T47D (cell line): ENCODE data around the gene CD53.
"Not testable (repeated sequence)": the region's sequence is repeated elsewhere in the genome, so short reads cannot be mapped to it uniquely, and the experiment has no call there.

Experiments used
- DNase-seq, 2 experiments: peaks; one replicate each; pipeline versions ENCODE4 v3.0.0 to v3.0.0-alpha.2; 2011 to 2012; ENCODE audit warnings: low read depth in 1 of 2, low spot score in 1 of 2
- JUND ChIP-seq: IDR thresholded peaks from 2 replicates; pipeline ENCODE4 v1.6.1; 2012; ENCODE audit warnings: low read depth
- in situ Hi-C: cut with HindIII; loops from 2 replicates; pipeline ENCODE4 v1.10.0; 2016; ENCODE audit warnings: low sequenced_read_pairs, low pct_unique_long_range_greater_than_20kb

Gene CD53

DNA sequence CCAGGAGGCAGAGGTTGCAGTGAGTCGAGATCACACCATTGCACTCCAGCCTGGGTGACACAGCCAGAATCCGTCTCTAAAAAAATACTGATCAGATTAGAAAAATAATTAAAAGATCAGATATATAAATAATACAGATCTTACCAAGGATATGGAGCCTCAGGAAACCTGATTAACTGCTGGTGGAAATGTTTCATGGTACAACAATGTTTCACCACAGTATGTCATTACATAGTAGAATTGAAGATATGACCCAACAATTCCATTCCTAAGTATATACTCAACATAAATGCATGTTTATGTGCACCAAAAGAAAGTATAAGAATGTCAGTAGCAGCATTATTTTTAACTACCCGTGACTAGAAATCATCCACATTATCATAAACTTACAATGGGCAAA, 41.7 kb downstream of the CD53 start:
- no peak for TF ChIP-seq JUND
- in situ Hi-C loops = no loop called here
- DNase-seq = no peak

DNA sequence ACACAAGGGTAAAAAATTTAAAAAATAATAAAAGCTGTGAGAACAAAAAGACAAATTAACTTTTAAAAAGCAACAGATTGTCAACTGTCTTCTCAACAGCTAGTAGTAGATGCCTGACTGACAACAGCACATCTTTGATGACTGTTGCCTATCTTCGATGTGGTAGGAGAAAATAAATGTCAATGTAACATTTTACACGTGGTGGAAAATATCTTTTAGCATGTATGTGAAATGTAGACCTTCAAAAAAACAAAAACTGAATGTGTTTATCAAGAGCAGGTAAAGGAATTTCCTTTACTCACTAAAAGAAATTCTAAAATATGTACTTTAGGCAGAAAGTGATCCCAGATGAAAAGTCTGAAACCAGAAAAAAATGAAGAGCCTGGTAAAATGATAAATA, 42.9 kb downstream of the CD53 start:
- in situ Hi-C loops = no loop called here
- TF ChIP-seq JUND = no peak
- DNase-seq = no peak

- TF ChIP-seq JUND = no peak
- DNase-seq = no peak
- in situ Hi-C loops = no loop called here
Measured at GRCh38 chr1:110916274-110916668, 43.3 kb downstream of the CD53 start.

DNA sequence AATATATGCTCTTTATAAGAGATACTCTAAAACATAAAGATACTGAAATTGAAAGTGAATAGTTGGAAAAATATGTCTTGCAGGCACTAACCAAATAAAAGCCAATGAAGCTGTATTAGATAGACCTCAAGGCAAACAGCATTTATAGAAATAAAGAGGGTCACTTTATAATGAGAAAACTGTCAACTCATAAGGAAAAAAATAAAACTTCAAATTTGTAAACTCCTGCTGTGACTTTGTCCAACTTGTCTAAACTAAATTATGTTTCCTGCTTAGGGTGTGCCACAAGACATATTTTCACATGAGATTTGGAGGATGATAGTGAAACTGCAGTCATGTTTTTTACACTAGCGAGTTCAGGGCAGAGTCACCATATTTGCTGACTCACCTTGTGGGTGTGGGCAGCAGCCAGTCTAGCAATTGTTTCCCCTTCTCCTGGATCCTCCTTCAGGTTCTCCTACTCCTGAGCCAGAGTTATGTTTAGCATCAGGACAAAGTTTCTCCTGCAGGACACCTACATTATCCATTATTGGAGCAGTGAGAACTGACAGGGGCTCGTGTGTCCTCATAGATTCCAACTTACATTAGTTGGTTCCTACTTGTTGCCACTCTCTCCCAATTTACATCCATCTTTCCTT, 43.8 kb downstream of the CD53 start:
- TF ChIP-seq JUND = no peak
- in situ Hi-C loops = no loop called here
- DNase-seq = peak; percentile 5 to 61

- no peak for DNase-seq
- TF ChIP-seq JUND = no peak
- in situ Hi-C loops = no loop called here
Measured at GRCh38 chr1:110918016-110918415, 45.1 kb downstream of the CD53 start.

DNA sequence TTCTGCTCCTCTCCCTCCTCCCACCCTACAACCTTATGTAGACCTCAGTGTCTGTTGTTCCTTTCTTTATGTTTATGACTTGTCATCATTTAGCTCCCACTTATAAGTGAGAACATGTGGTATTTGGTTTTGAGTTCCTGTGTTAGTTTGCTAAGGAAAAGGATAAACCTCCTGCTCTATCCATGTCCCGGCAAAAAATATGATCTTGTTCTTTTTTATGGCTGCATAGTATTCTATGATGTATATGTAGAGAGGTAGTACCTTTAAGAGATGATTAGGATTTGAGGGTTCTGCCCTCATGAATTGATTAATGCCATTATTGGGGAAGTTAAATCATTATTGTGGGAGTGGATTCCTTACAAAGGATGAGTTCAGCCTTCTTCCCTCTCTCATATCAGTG, 49.0 kb downstream of the CD53 start:
- TF ChIP-seq JUND = no peak
- in situ Hi-C loops = no loop called here
- no peak for DNase-seq

GRCh38 chr1:110927484-110928075, 54.6 kb downstream of the CD53 start:
- DNase-seq = peak in 1 of 2 experiments; percentile 2
- in situ Hi-C loops = no loop called here

DNA sequence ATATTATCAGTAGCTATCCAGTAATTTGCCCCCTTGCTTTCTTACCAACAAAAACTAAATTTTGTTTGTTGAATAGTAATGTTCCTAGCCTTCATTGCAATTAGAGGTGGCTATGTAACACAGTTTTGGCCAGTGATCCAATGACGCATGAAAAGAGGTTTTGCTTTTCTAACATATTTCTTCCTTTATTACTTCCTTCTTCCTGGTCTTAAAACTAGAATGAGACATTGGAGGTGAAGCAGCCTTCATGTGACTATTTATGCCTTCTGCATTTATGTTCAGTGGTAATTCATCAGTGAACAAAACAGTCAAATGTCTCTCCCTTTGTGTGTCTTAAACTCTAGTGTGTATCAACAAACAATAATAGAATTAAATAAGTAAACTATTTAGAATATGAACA, 55.2 kb downstream of the CD53 start:
- DNase-seq = no peak

More at GRCh38 chr1:110927484-110928075, 54.6 kb downstream of the CD53 start:
- no peak for TF ChIP-seq JUND

GRCh38 chr1:110928904-110929303, 56.0 kb downstream of the CD53 start:
- no peak for TF ChIP-seq JUND
- no peak for DNase-seq
- in situ Hi-C loops = no loop called here

More for the DNA sequence above, 55.2 kb downstream of the CD53 start:
- in situ Hi-C loops = no loop called here
- TF ChIP-seq JUND = no peak

DNA sequence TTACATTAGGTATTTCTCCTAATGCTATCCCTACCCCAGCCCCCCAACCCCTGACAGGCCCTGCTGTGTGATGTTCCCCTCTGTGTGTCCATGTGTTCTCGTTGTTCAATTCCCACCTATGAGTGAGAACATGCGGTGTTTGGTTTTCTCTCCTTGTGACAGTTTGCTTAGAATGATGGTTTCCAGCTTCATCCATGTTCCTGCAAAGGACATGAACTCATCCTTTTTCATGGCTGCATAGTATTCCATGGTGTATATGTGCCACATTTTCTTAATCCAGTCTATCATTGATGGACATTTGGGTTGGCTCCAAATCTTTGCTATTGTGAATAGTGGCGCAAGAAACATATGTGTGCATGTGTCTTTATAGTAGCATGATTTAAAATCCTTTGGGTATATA, 58.1 kb downstream of the CD53 start:
- DNase-seq, in situ Hi-C loops: not testable (repeated sequence)

DNA sequence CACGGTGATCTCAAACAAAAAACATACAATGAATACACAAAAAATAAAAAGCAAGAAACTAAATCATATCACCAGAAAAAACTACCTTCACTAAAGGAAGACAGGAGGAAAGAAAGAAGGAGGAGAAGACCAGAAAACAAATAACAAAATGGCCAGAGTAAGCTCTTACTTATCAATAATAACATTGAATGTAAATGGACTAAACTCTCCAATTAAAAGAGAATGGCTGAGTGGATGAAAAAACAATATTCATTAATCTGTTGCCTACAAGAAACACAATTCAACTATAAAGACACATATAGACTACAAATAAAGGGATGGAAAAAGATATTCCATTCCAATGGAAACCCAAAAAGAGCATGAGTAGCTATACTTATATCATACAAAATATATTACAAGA, 63.6 kb downstream of the CD53 start:
- TF ChIP-seq JUND = no peak
- no peak for DNase-seq
- in situ Hi-C loops = no loop called here

GRCh38 chr1:110944806-110945205, 71.9 kb downstream of the CD53 start:
- TF ChIP-seq JUND = no peak
- in situ Hi-C loops = no loop called here
- no peak for DNase-seq

DNA sequence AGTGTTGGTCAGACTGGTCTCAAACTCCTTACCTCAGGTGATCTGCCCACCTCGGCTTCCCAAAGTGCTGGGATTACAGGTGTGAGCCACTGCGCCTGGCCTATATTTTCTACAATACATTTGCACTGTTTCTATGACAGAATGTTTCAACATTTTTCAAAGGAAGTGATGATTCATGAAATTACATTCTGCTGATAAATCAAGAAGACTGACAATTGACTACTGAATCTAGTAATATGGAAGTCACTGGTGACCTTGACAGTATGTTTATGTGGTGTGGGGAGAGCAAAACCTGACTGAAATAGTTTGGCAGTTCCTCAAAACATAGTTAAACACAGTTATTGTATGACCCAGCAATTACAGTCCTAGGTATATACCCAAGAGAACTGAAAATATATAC, 72.7 kb downstream of the CD53 start:
- TF ChIP-seq JUND = no peak
- DNase-seq = no peak

More for the DNA sequence above, 72.7 kb downstream of the CD53 start:
- in situ Hi-C loops = no loop called here
